HL-60 (cell line): ENCODE data around the gene PRSS8.

Source experiments
- CTCF ChIP-seq: IDR thresholded peaks from one replicate; pipeline ENCODE4 v1.5.1; 2011; ENCODE audit warnings: low read length, control low read depth, inconsistent platforms; ENCODE audit not compliant: insufficient read depth
- GABPA ChIP-seq: IDR thresholded peaks from 2 replicates; pipeline ENCODE4 v1.6.1; 2012; ENCODE audit warnings: low read depth
- POLR2AphosphoS5 ChIP-seq: IDR thresholded peaks from 2 replicates; pipeline ENCODE4 v1.6.1; 2012; ENCODE audit warnings: low read depth
- REST ChIP-seq: IDR thresholded peaks from 2 replicates; pipeline ENCODE4 v1.6.1; 2012; ENCODE audit warnings: low read depth; ENCODE audit not compliant: insufficient replicate concordance

- TF ChIP-seq POLR2AphosphoS5 (no peak), CTCF (no peak), GABPA (no peak), REST (no peak)
These were observed 13.4 kb upstream of the PRSS8 start for GRCh38 chr16:31148896-31149295.
